Measurements from ENCODE around the gene GPRC5B.

GPRC5B gene

DNA sequence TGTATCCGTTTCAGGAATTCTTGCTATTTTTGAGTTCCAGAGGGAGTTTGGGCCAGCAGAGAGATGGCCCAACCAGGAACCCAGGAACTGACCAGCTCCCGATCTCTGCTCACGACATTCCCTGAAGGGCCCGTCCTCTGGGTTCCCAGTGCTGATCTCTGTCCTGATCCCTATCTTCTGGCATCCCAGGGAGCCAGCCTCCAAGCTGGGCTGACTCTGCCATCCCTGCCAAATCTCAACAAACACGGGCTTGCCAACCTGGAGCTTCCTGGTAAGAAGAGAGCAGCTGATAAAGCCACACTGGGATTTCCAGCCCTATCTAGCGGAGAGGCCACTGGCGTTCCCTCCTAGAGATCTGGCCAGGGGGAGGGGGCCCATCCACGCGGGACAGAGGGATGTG is 16.2 kb downstream of the GPRC5B start:
- H3K27ac Mint-ChIP-seq: no peak overlapping the region
- no peaks in the 10 kb centered on the region for H3K36me3 Mint-ChIP-seq
- peaks cover 21% of the 10 kb centered on the region for H3K27me3 Mint-ChIP-seq
- no peak overlapping the region for H3K4me3 Mint-ChIP-seq
- H3K4me1 Mint-ChIP-seq: no peaks in the 10 kb centered on the region
- H3K9me3 Mint-ChIP-seq: no peaks in the 10 kb centered on the region
- ATAC-seq: no peak

DNA sequence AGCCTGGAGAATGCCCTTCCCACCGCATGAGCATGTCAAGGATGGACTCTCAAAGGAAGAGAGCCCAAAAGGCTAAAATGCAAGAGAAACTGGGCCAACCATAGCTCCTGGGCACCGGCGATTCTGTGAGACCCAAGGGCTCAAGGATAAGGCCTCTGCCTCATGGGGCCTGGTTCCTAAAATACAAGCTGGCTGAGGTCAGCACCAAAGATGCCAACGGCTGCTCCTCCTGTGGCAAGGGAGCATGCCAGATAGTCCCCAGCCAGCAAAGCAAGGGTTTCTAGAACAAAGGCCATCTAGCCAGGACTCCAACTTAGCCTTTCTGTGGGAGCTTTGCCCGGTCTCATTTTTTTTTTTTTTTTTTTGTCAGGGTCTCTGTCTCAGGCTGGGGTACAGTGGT is 20.1 kb downstream of the GPRC5B start:
- ATAC-seq: no peak
- Mint-ChIP-seq H3K4me3 (no peak overlapping the region), H3K4me1 (no peaks in the 10 kb centered on the region), H3K36me3 (no peaks in the 10 kb centered on the region), H3K9me3 (no peaks in the 10 kb centered on the region), H3K27me3 (peaks cover 21% of the 10 kb centered on the region), H3K27ac (no peak overlapping the region)

DNA sequence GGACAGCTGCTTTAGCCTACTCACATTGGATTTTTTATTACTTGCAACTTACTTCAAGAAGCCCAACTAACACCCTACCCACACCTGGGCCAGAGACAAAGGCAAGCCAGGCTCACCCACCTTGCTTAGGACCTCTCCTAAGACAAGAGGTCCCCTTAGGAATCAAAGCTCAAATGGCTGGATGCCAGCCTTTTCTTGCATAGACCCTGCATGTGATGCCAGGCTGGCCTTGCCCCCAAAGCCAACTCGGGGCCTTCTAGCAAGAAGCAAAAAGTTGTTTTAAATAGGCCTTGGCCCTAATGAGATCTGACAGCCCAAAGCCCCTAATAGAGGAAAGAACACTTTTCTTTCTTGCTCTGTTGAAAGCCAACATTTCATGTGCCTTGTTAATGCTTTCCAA is 20.7 kb downstream of the GPRC5B start:
- H3K27ac Mint-ChIP-seq: no peak overlapping the region
- H3K36me3 Mint-ChIP-seq: no peaks in the 10 kb centered on the region
- peaks cover 21% of the 10 kb centered on the region for H3K27me3 Mint-ChIP-seq
- no peak for ATAC-seq
- no peaks in the 10 kb centered on the region for H3K4me1 Mint-ChIP-seq
- no peaks in the 10 kb centered on the region for H3K9me3 Mint-ChIP-seq
- no peak overlapping the region for H3K4me3 Mint-ChIP-seq

DNA sequence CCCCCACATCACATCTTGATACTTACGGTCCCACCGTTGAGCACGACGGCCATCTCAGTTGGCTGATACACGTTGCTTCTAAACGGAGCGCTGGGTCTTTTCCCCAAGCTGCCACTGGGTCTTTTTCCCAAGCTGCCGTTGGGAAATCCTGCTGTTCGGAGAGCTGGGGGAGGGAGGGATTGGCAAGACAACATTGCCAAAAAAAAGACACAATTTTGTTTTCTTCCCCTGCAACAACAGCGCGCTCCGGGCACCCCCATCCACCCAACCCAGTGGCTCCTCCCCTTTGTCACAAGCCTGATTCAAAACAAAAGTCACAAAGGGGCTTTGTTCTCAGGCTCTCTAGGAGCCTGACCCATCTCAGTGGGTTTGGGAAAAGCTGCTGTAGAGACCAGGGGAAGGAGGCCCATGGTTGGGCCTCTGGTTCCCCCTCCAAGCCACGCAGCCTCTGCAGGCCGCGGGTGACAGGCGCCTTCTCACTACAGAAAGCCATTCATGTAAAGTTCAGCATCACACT is 22.8 kb downstream of the GPRC5B start:
- H3K9me3 Mint-ChIP-seq: no peaks in the 10 kb centered on the region
- H3K27ac Mint-ChIP-seq: no peak overlapping the region
- ATAC-seq: no peak
- no peaks in the 10 kb centered on the region for H3K4me1 Mint-ChIP-seq
- no peak overlapping the region for H3K4me3 Mint-ChIP-seq
- H3K27me3 Mint-ChIP-seq: peaks cover 2% of the 10 kb centered on the region
- H3K36me3 Mint-ChIP-seq: no peaks in the 10 kb centered on the region

DNA sequence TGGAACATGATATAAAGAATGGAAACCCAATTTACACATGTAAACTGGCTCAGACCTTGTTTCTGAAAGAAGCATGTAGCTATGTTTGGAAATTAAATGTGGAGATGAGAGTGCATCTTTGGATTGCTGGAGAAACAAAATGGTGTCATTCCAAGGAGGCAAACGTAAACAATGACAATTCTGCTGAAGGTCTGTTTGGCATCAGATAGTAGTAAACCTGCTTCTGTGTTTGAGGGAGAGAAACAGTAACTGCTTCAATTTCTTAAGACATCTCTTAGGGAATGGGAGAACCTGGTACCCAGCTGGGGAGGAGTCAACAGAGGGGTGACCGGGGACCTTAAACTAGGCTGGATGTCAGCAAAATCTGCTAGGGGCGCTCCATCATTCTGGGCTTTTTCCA is 23.5 kb downstream of the GPRC5B start:
- Mint-ChIP-seq H3K9me3 (no peaks in the 10 kb centered on the region), H3K27me3 (no peaks in the 10 kb centered on the region), H3K4me3 (no peak overlapping the region), H3K4me1 (no peaks in the 10 kb centered on the region), H3K27ac (no peak overlapping the region), H3K36me3 (no peaks in the 10 kb centered on the region)
- ATAC-seq: no peak

DNA sequence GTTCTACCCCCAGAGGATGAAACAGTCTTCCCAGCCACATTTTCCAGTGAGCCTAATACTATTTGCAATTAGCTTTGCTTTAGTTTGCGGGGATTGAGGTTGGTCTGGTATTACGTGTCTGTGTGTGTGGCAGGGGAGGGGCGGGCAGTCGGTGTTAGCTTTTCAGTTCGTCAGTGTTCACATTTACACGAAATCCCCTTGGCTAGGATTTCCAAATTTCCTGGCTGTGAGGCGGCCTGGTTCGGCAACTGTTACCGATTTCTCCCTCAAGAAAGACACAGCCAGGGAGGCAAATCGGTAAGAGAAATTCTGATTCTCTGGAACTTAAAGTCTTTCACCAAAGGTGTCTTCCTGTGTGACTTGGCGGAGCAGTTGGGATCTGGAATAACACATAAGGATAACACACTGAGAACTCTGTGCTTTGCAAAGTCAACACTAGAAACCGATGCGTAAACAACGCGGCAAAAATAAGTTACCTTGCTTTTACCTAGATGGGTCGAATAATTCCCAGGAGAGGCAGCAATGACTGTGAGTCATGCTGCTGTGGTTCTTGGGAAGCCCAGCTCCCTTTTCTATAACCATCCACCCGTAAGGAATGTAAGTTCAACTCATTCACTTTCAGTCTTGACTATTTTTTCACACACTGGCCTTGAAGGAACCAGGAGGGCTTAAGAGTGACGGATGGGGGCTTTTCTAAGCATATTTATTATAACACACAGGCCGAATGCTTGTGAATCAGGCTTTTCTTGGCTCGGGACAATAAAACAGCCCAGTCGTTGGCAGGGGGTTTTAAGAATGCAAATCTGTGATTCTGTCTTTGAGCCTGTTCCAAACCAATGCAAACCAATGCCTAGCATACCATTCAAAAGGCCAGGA is 24.2 kb downstream of the GPRC5B start:
- no peaks in the 10 kb centered on the region for H3K4me1 Mint-ChIP-seq
- no peaks in the 10 kb centered on the region for H3K27me3 Mint-ChIP-seq
- no peak overlapping the region for H3K27ac Mint-ChIP-seq

DNA sequence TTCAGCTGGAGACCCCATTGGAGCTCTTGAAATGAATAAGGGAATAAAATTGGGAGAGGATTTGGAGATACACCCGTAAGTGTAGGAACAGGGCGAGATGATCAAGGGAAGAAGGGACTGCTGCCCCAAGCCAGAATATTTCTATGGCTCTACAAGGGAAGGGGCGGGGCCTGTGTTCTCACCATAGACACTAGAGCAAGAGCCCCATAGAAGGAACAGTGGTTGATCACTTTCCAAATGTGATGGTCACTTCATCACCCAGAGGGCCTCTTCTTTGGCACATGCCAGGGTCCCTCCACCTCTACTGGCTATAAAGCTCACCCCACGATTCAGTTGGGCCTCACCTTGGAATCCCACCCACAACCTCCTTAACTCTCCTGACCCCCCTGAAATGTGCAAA is 25.0 kb downstream of the GPRC5B start:
- no peaks in the 10 kb centered on the region for H3K9me3 Mint-ChIP-seq
- H3K4me1 Mint-ChIP-seq: no peaks in the 10 kb centered on the region
- ATAC-seq: no peak
- H3K36me3 Mint-ChIP-seq: no peaks in the 10 kb centered on the region
- H3K27ac Mint-ChIP-seq: no peak overlapping the region
- H3K4me3 Mint-ChIP-seq: no peak overlapping the region
- no peaks in the 10 kb centered on the region for H3K27me3 Mint-ChIP-seq

More for the DNA sequence above, 24.2 kb downstream of the GPRC5B start:
- H3K36me3 Mint-ChIP-seq: no peaks in the 10 kb centered on the region
- no peak for ATAC-seq
- no peak overlapping the region for H3K4me3 Mint-ChIP-seq
- H3K9me3 Mint-ChIP-seq: no peaks in the 10 kb centered on the region

DNA sequence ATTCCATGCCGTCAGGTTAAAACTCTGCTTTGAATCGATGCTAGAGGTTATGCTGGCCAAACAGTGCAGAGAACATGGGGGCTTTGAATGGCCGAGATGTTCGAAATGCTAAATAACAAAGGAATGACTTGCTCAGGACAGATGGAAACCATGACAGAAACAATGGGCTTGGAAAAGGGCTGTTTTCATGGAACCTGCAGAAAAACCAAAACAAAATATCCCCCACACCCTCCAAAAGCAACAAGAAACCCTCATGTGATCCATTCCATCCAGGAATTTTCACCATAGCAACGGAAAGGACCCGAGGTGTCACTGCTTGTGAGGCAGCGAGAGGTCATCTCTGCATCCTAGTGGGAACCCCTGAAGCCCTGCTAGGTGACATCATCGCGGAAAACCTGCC is 25.5 kb downstream of the GPRC5B start:
- ATAC-seq: no peak
- Mint-ChIP-seq H3K27ac (no peak overlapping the region), H3K4me3 (no peak overlapping the region), H3K36me3 (no peaks in the 10 kb centered on the region), H3K4me1 (peaks cover 4% of the 10 kb centered on the region), H3K9me3 (no peaks in the 10 kb centered on the region), H3K27me3 (no peaks in the 10 kb centered on the region)

DNA sequence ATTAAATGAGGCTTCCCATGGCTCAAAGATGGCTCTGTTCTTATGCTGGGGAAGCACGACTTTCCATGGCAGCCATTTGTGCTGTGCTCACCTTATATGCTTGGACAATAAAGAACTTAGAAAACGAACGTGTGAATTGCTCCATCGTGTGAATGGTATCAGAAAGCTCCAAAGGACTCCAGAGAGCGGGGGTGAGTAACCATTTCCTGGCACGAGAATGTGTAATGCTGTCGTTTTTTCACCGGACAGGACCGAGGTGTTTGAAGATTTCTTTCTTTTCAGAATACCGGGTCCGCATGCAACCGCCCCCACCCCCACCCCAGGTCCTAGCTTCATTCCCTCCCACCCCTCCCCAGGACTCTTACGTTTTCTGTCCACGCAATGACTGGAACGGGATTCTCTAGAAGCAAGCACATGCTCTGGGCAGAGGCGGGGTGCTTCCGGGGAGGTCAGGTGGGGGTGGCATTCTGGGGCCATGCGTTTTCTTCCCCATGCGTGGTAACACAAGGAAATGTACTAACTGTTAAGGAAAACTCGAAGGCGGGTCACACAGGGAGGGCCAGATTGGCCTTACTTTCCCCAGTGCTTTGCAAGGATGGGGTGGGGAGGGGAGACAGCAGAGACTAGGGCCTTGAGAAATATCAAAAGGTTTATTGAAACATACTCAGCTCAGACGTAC is 26.2 kb downstream of the GPRC5B start:
- H3K4me3 Mint-ChIP-seq: no peak overlapping the region
- no peaks in the 10 kb centered on the region for H3K36me3 Mint-ChIP-seq
- H3K27me3 Mint-ChIP-seq: peaks cover 5% of the 10 kb centered on the region
- no peak for ATAC-seq
- H3K27ac Mint-ChIP-seq: no peak overlapping the region
- H3K9me3 Mint-ChIP-seq: no peaks in the 10 kb centered on the region
- H3K4me1 Mint-ChIP-seq: peaks cover 4% of the 10 kb centered on the region

DNA sequence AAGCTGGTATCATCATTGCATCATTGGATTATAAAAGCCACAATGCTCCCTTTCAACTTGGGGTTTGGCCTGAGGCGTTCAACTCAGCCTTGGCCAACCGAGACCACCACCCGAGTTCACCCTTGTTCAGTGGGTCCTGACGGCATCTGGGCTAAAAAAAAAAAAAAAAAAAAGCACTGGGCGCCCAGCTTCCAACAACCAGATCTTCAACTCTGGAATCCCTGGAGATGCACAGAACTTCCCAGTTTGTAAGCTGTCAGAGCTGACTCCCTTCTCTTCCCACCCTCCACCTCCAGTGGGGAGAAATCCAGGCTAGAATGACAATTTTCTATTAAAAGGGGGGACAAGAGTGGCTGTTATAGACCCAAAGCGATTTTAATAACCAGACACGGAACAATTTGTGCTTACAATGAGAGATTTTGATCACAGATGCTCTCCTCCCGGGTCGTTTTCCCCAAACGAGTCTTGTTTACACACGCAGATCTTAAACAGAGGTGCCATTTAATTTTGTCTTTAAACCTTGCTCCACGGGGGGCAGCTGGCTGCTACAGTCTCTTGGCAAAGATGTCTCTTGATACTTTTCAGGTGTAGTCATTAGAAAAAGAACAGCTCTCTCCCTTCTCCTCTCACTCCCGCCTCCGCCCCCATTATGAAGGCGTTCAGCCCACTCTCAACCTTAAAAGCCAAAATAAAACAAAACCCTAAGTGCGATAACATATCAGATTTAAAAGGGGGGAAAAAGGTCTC is 26.9 kb downstream of the GPRC5B start:
- Mint-ChIP-seq H3K9me3 (no peaks in the 10 kb centered on the region), H3K4me1 (peaks cover 4% of the 10 kb centered on the region), H3K4me3 (no peak overlapping the region), H3K27me3 (peaks cover 9% of the 10 kb centered on the region), H3K27ac (no peak overlapping the region), H3K36me3 (no peaks in the 10 kb centered on the region)
- ATAC-seq: no peak

DNA sequence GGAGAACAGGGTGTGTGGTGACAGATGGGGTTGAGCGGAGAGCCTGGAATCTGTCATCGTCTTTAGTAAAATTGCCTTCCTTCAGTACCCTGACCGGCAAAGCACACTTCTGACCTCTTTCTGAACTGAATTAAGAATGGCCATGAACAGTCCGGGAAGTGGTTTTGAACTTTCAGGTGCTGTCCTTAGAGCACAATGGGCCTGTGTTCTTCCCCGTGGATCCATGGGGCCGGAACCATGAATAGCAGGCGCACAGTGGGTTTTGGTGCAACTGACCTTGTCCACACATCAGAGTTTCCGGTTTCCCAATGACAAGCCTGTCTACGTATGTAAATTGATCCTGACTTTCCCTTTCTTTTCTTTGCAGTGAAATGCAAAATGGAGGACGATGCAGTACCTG is 28.5 kb downstream of the GPRC5B start:
- H3K27ac Mint-ChIP-seq: no peak overlapping the region
- peaks cover 17% of the 10 kb centered on the region for H3K27me3 Mint-ChIP-seq
- no peaks in the 10 kb centered on the region for H3K36me3 Mint-ChIP-seq
- H3K4me3 Mint-ChIP-seq: no peak overlapping the region
- H3K4me1 Mint-ChIP-seq: peaks cover 4% of the 10 kb centered on the region
- no peak for ATAC-seq
- no peaks in the 10 kb centered on the region for H3K9me3 Mint-ChIP-seq

DNA sequence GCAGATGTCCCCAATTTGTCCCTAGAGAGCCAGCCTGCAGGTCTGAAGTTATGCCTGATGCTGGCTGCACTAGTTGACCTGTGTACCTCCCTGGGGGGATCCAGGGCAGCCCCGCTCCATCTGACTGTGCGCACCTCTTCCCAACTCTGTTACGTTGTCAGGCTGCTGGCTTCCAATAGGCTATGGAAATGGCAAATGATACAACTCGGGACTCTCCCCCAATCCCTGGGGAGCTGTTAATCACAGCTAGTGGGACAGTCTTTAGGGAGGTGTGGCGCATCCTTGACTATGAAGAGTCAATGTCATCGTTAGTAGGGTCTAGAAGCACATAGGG is 30.1 kb downstream of the GPRC5B start:
- no peaks in the 10 kb centered on the region for H3K9me3 Mint-ChIP-seq
- no peaks in the 10 kb centered on the region for H3K36me3 Mint-ChIP-seq
- H3K27me3 Mint-ChIP-seq: peaks cover 23% of the 10 kb centered on the region
- peak; percentile 45 for ATAC-seq
- H3K4me3 Mint-ChIP-seq: no peak overlapping the region
- H3K4me1 Mint-ChIP-seq: peaks cover 4% of the 10 kb centered on the region
- H3K27ac Mint-ChIP-seq: no peak overlapping the region

DNA sequence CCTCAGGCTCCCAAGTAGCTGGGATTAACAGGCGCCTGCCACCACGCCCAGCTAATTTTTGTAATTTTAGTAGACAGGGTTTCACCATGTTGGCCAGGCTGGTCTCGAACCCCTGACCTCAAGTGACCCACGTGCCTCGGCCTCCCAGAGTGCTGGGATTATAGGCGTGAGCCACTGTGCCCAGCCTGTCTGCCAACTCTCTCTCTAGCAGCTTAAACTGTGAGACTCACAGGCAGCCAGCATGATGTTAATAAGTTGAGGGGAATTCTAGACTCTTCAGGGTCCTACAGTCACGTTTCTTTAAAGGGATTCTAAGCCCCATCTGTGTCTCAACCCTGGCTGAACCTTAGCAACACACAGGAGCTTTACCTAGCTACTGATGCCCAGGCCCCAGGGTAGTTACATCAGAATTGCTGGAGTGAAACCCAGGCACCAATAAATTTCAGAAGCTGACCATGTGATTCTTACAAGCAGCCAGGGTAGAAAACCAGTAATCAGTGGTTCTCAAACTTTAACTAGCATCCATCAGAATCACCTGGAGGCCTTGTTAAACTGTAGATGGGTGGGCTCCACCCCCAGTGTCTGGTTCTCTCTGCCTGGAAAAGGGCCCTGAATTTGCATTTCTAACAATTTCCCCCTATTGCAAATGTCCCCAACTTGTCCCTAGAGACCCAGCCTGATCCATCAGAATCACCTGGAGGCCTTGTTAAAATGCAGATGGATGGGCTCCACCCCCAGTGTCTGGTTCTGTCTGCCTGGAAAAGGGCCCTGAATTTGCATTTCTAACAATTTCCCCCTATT is 30.7 kb downstream of the GPRC5B start:
- H3K9me3 Mint-ChIP-seq: no peaks in the 10 kb centered on the region
- ATAC-seq: no peak
- peaks cover 4% of the 10 kb centered on the region for H3K4me1 Mint-ChIP-seq
- H3K36me3 Mint-ChIP-seq: no peaks in the 10 kb centered on the region
- H3K27ac Mint-ChIP-seq: no peak overlapping the region
- peaks cover 27% of the 10 kb centered on the region for H3K27me3 Mint-ChIP-seq
- H3K4me3 Mint-ChIP-seq: no peak overlapping the region

DNA sequence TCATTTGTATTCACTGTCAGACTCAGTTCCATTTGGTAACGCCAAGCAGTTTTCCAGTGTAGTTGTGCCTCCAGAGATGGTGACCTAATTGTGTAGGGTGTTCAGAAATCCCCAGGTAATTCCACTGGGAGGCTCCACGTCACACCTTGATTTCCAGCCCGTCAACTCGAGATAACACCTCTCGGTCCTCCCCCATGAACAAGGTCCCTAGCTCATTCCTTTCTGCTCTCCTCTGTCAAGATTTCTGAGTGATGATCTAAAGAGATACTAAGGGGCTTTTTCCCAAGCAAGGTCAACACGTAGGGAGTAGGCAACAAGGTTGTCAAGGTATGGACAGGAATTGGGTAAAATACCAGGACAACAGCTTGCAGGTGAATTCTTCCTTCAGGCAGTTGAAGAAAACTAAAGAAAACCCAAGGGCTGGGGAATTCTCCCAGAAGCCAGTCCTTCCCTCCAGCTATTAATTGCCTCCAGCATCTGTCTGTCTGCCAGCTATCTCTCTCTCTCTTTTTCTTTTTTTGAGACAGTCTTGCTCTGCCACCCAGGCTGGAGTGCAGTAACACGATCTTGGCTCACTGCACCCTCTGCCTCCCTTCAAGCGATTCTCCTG is 31.4 kb downstream of the GPRC5B start:
- no peak for ATAC-seq
- Mint-ChIP-seq H3K4me3 (no peak overlapping the region), H3K27me3 (peaks cover 27% of the 10 kb centered on the region), H3K4me1 (peaks cover 4% of the 10 kb centered on the region), H3K9me3 (no peaks in the 10 kb centered on the region), H3K36me3 (no peaks in the 10 kb centered on the region), H3K27ac (no peak overlapping the region)

Data from stimulated activated memory B cell treated with anti-CD40 and anti-IgM and Interleukin-4, amounts not matched to agents 10 μg/mL and 1 μg/mL and 100 μg/mL, for 72 hours (primary cell).